Mesothelial cell of epicardium (in vitro differentiated cells): Measurements from ENCODE around the gene LIG3. TPM values are rescaled to one million over a fixed set of nuclear protein-coding genes. Genes with fewer than 3 reads are reported as not detected.

Experiments
- DNase-seq, 2 experiments: peaks; one replicate each; pipeline ENCODE4 v3.0.0; 2021; ENCODE audit warnings: low spot score in 2 of 2; ENCODE audit not compliant: unreplicated experiment in 2 of 2
- H3K27ac Mint-ChIP-seq: 2 replicates; pipeline ENCODE4 v1.8.0; 2021; ENCODE audit warnings: mixed read lengths
- H3K27me3 Mint-ChIP-seq: 2 replicates; pipeline ENCODE4 v1.8.0; 2021; ENCODE audit warnings: low read depth, mixed read lengths
- H3K36me3 Mint-ChIP-seq: 2 replicates; pipeline ENCODE4 v1.8.0; 2021; ENCODE audit warnings: mixed read lengths
- H3K4me1 Mint-ChIP-seq: 2 replicates; pipeline ENCODE4 v1.8.0; 2021; ENCODE audit warnings: mixed read lengths
- H3K4me3 Mint-ChIP-seq: 2 replicates; pipeline ENCODE4 v1.8.0; 2021; ENCODE audit warnings: mild to moderate bottlenecking, moderate library complexity, mixed read lengths
- H3K9me3 Mint-ChIP-seq: 2 replicates; pipeline ENCODE4 v1.8.0; 2021; ENCODE audit warnings: mixed read lengths
- CTCF ChIP-seq: fragments of 200-600 bp; sonication (generic); IDR thresholded peaks from one replicate; pipeline ENCODE4 v1.5.0; 2021; ENCODE audit warnings: antibody characterized with exemption; ENCODE audit not compliant: unreplicated experiment
- total RNA-seq: library from RNA; stranded (reverse); gene quantifications from 3 replicates; pipeline ENCODE4 v1.2.1, GENCODE V29; 2021

LIG3 gene
- total RNA-seq, 1 donor from 2014 or later, result 84.4 TPM

DNA sequence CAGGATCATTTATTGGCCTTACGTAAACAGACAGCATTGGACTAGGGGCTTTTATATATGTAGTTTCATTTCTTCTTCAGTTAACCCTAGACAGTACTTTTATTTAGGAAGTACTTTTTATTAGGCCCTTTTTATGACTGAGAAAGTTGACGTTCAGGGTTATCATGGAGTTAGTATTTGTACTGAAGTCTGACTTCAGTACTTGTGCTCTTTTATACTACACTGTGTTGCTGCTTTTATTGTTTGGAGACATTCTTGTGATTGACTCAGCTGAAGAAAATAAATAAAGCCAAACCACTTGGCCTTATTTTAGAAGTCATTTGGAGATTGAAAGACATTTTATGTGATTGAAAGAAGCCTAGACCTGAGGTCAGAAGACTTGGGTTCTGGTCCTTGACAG, 6.9 kb downstream of the LIG3 start:
- Mint-ChIP-seq H3K36me3 (peaks cover 44% of the 10 kb centered on the region), H3K27me3 (no peaks in the 10 kb centered on the region), H3K4me1 (peaks cover 15% of the 10 kb centered on the region), H3K27ac (no peak overlapping the region), H3K9me3 (no peaks in the 10 kb centered on the region), H3K4me3 (no peak overlapping the region)
- no peak for TF ChIP-seq CTCF
- no peak for DNase-seq

GRCh38 chr17:34988644-34989043, 8.3 kb downstream of the LIG3 start:
- peaks cover 6% of the 10 kb centered on the region for H3K4me1 Mint-ChIP-seq
- no peaks in the 10 kb centered on the region for H3K9me3 Mint-ChIP-seq
- DNase-seq, result no peak
- no peak for TF ChIP-seq CTCF
- peaks cover 56% of the 10 kb centered on the region for H3K36me3 Mint-ChIP-seq
- no peak overlapping the region for H3K4me3 Mint-ChIP-seq
- no peaks in the 10 kb centered on the region for H3K27me3 Mint-ChIP-seq
- H3K27ac Mint-ChIP-seq, result no peak overlapping the region

- no peak overlapping the region for H3K4me3 Mint-ChIP-seq
- no peak for TF ChIP-seq CTCF
- no peaks in the 10 kb centered on the region for H3K27me3 Mint-ChIP-seq
- H3K36me3 Mint-ChIP-seq, result peaks cover 61% of the 10 kb centered on the region
- no peak for DNase-seq
- H3K4me1 Mint-ChIP-seq, result no peaks in the 10 kb centered on the region
- no peak overlapping the region for H3K27ac Mint-ChIP-seq
- H3K9me3 Mint-ChIP-seq, result no peaks in the 10 kb centered on the region
These were observed 9.2 kb downstream of the LIG3 start for GRCh38 chr17:34989473-34989872.

GRCh38 chr17:34990921-34991365, 10.6 kb downstream of the LIG3 start:
- no peaks in the 10 kb centered on the region for H3K4me1 Mint-ChIP-seq
- no peak overlapping the region for H3K27ac Mint-ChIP-seq
- no peak overlapping the region for H3K4me3 Mint-ChIP-seq
- DNase-seq, result no peak
- H3K9me3 Mint-ChIP-seq, result no peaks in the 10 kb centered on the region
- H3K36me3 Mint-ChIP-seq, result peaks cover 63% of the 10 kb centered on the region
- TF ChIP-seq CTCF, result no peak
- H3K27me3 Mint-ChIP-seq, result no peaks in the 10 kb centered on the region

DNA sequence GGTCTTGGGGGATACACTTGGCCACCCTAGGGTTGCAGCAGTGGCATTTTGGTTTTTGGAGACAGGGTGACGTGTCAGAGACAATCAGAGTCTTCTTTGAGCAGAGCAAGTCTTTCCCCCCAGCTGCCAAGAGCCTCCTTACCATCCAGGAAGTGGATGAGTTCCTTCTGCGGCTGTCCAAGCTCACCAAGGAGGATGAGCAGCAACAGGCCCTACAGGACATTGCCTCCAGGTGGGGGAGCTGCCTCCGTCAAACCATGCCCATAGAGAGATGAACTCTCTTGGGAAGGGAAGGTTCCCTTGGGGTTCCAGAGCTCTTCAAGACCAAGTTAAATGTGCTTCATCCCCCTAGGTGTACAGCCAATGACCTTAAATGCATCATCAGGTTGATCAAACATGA, 11.3 kb downstream of the LIG3 start:
- H3K27ac Mint-ChIP-seq, result no peak overlapping the region
- H3K9me3 Mint-ChIP-seq, result no peaks in the 10 kb centered on the region
- H3K4me3 Mint-ChIP-seq, result no peak overlapping the region
- no peak for DNase-seq
- no peaks in the 10 kb centered on the region for H3K27me3 Mint-ChIP-seq
- peaks cover 63% of the 10 kb centered on the region for H3K36me3 Mint-ChIP-seq
- H3K4me1 Mint-ChIP-seq, result peaks cover 4% of the 10 kb centered on the region
- no peak for TF ChIP-seq CTCF

DNA sequence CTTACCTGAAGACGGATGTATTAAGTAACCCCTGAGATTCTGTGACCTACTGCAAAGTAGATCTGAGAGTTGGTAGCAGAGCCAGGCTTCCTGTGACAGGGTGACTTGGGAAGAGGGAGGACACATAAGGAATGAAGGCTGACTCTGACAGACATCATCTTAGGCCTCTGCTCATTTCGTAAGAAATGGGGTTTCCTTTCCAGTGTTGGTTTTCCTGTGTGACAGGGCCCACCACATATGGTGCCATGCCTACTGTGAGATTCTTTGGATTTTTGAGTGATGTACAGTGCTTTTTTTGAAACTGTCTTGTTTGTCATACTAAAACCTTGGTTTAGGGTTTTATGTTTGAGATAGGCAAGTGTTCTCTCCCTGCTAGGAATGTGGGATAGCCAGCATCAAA, 12.7 kb downstream of the LIG3 start:
- Mint-ChIP-seq H3K27ac (no peak overlapping the region), H3K36me3 (peaks cover 55% of the 10 kb centered on the region), H3K9me3 (no peaks in the 10 kb centered on the region), H3K27me3 (no peaks in the 10 kb centered on the region), H3K4me1 (peaks cover 17% of the 10 kb centered on the region), H3K4me3 (no peak overlapping the region)
- TF ChIP-seq CTCF, result no peak
- DNase-seq, result no peak
